ENCODE results near the gene SOX6.

GRCh38 chr11:16378906-16379305, 22.6 kb upstream of the SOX6 start:
- TF ChIP-seq, protein P1, sequence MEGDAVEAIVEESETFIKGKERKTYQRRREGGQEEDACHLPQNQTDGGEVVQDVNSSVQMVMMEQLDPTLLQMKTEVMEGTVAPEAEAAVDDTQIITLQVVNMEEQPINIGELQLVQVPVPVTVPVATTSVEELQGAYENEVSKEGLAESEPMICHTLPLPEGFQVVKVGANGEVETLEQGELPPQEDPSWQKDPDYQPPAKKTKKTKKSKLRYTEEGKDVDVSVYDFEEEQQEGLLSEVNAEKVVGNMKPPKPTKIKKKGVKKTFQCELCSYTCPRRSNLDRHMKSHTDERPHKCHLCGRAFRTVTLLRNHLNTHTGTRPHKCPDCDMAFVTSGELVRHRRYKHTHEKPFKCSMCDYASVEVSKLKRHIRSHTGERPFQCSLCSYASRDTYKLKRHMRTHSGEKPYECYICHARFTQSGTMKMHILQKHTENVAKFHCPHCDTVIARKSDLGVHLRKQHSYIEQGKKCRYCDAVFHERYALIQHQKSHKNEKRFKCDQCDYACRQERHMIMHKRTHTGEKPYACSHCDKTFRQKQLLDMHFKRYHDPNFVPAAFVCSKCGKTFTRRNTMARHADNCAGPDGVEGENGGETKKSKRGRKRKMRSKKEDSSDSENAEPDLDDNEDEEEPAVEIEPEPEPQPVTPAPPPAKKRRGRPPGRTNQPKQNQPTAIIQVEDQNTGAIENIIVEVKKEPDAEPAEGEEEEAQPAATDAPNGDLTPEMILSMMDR (IDR thresholded peaks at IDR 0.05) = no peak
- TF ChIP-seq POLR2A (IDR thresholded peaks at IDR 0.05) = no peak
